Left forelimb (tissue), 1 donor: ENCODE data around the gene DENND6B.

Experiments used
- DNase-seq: peaks from one replicate; pipeline ENCODE4 v3.0.0-alpha.2; 2018; ENCODE audit warnings: low spot score

Gene DENND6B

GRCh38 chr22:50316114-50317065 is 10.4 kb downstream of the DENND6B start:
- DNase-seq, result no peak

DNA sequence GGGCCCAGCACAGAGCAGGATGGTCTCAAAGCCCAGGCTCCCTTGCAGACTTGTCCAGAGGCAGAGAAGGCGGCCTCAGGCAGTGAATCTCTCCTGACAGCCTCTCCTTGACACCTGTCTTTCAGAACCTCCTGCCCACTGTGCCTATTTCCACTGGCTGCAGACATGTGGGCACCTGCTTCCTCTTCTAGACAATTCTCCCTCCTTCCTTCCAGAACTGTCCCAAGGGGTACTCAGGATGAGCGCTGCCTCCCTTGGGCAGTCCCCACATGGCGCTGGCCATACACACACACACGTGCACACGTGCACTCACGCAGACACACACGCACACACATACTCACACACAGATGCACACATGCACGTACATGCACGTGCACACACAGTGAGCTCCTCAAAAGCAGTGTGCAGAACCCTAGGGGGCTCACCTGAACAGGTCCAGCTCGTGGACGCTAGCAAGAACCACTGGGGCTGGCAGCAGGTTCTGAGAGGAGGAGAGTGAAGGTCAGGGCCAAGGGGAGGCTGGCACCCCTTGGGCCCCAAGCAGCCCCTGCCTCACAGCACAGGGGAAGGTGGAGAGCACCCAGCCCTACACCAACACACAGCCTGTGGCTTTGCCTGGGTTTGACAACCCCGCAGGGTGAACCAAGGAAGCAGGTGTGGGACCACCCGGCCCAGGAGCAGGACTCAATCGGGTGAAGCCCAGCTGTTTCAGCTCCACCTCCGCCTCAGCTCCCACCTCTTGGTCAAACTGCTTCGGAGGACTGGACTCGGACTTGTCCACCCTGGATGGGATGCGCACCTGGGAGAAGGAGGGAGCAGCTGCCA is 11.3 kb downstream of the DENND6B start:
- DNase-seq, result no peak

DNA sequence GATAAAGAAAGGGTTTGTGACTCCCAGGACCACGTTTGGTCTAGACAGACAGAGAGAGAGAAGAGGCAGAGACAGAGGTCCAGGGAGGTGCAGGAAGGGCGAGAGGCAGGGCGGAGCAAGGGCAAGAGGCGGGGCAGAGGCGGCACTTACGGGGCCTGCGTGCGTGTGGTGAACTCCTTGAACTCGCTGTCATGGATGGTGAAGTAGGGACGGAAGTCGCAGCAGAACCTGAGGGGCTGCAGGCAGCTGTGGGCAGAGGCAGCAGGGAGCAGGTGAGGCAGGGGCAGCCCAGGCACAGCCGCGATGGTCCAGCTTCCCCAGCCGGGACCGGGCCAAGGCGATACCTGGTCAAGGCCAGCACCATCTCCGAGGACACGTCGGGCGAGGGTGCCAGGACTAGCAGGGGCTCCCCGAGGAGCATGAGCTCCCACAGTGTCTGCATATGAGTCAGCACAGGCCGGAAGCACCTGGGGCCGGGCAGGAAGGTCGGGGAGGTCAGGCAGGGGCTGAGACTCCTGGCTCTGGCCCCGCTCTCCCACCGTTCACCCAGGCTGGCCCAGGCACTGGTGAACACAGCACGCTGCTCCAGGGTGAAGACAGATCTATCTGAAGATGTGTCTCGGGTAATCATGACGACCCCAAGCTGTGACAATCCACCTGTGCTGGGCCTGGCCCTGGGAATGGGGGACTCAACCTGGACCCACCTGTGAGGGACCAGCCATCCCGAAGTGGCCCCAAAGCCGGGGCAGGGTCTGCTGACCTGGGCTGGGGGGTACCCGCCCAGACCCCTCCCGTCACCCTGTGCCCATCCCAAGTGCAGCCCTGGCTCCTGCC is 12.1 kb downstream of the DENND6B start:
- DNase-seq, result no peak

DNA sequence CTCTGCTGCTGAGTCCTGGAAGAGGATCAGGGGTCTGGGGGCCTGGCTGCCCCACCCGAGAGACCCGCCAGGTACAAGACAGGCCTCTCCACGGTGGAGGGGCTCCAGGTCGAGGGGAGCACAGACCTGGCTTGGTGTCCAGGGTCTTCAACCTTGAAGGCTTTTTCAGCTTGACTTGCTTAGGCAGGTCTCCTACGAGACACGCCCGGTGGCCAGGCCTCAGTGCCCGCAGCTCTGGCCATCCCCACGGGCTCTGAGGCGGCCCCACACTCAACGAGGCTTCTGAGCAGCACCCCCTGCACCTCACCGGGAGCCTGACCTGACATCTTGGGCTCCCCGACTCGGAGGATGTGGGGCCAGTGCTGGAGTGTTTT is 12.7 kb downstream of the DENND6B start:
- no peak for DNase-seq

DNA sequence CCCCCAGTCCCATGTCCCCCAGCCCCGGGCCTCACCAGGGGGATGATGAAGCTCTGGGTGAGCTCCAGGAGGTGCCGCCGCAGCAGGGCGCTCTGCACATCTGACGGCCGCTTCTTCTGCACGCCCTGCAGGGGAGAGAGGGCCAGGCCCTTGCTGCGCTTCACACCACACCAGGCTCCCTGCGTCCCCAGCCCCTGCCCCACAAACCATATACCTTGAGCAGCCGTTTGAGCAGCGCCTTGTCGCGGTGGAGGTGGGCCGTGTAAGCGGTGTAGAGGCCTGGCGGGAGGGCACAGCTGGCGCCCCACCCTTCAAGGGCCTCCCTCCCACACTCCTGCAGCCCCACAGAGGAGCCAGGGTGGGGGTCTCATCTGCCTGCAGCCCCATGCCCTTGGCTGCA is 13.2 kb downstream of the DENND6B start:
- DNase-seq, result no peak

- peak; percentile 45 for DNase-seq
These were observed 13.8 kb downstream of the DENND6B start for GRCh38 chr22:50313021-50313420.

GRCh38 chr22:50312371-50312770 is 14.4 kb downstream of the DENND6B start:
- no peak for DNase-seq

- DNase-seq, result no peak
These were observed 15.0 kb downstream of the DENND6B start for GRCh38 chr22:50311606-50312351.

DNA sequence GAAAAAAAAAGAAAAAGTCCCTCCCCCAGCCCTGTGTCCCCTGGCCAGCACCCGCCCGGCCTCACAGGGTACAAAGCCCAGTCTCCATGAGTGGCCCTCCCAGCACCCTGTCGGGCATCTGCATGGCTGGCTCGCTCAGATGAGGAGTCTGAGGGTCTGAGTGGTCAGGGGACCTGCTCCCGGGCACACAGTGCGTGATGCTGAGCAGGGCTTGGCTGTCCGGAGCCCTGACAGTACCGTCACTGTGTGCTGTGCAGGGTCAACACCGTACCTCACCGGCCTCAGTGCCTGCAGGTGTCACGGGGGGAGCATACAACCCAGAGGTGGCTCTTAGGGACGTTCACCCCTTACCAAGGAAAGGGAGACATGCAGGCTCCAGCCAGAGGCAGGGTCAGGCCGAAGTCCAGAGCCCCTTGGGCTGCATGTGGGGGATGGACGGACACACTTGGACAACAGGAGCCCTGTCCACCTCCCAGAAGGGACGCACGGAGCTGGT is 15.8 kb downstream of the DENND6B start:
- no peak for DNase-seq

GRCh38 chr22:50310031-50310722 is 16.6 kb downstream of the DENND6B start:
- peak; percentile 64 for DNase-seq

DNA sequence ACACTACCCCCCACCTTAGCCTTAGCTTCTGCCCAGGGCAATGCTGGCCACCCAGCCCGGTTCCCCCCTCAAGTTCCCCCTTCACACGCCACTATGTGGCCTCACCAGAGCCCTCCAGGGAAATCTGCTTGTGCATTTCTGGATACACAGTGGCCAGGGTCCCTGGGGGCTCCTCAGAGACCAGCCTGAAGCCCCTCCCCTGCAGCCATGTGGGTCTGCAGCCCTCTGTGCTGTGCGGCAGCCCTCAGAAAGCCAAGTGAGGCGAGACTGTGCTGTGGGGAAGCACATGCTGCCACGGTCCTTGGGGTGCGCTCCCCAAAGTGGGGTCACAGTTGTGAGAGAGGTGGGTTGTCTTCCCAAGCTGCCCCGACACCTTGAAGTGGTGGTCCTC is 17.2 kb downstream of the DENND6B start:
- DNase-seq, result peak; percentile 64

DNA sequence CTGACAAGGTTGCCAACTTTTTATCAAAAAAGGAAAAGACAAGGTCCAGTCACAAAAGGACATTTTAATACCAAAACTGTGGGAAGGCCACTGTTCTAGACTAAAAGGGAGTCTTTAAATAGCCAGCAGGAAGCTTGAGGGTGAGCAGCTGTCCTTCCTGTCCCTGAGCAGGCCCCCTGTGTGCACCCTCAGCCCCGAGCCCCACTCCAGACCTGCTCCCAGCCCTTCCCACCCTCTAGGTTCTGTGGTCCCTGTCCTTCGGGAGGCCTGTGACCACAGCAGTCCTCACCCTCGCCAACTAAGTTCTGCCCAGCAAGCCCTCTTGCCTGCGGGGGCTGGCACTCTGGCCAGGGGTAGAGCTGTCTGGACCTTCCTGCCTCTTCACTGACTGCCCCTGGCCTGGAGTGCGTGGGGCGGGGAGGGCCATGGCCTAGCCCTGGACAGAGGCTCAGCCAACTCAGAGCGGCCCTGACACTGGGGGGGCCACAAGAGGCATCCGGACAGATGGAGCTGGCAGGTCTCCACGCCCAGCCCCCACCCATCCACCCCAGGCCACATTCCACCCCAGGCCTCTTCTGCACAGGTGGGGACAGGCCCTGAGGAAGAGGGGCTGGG is 17.7 kb downstream of the DENND6B start:
- no peak for DNase-seq

GRCh38 chr22:50308597-50308935 is 18.2 kb downstream of the DENND6B start:
- no peak for DNase-seq

GRCh38 chr22:50307890-50308596 is 18.8 kb downstream of the DENND6B start:
- no peak for DNase-seq

DNA sequence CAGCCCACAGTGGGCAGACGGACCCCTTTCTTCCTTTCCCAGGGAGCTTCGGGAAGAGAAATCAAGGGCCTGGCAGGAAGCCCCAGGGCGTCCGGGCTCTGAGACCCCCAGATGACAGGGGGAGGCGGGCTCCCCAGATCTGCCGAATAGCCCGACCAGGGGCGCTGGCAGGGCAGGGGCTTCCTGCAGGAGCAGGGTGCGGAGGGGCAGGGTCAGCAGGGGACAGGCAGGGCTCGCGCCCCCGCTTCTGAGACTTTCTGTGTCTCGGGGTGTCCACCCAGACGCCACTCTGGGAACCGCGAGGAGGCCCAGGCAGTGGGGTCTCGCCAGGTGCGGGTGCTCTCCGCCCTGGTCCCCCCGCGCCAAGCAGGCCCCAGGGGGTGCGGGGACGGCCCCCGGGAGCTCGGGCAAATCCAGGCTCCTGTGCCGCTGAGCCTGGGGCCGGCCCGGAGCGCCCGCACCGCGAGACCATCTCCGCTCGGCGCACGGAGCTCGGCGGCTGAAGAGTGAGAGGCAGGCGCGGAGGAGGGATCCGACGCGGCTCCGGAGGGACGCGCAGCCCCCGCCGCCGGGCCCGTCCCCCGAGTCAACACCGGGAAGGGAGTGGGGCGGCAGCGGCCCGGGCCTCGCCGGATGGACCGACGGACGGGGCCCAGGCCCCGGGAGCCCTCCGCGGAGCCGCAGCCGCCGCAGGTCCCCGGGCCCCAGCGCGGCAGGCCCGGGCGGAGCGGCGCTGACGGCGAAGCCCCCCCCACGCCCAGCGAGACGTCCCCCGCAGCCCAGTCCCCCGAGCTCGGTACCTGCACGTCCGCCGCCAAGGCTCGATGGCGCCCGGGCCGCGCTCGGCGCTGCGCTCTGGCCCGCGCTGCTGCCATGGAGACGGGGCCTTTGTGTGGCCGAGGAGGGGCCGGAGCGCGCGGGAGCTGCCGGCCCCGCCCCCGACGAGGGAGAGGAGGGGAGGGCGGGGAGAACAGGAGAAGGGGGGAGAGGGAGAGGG is 19.8 kb downstream of the DENND6B start, which contains the start of gene PLXNB2:
Gene PLXNB2, minus strand, starts transcription at position 894 of the 997 bp plus-strand sequence. CDS start 17,062 bp downstream, outside the sequence.
- peak; percentile 86 for DNase-seq

GRCh38 chr22:50305923-50306566 is 20.8 kb downstream of the DENND6B start:
- peak; percentile 84 for DNase-seq

DNA sequence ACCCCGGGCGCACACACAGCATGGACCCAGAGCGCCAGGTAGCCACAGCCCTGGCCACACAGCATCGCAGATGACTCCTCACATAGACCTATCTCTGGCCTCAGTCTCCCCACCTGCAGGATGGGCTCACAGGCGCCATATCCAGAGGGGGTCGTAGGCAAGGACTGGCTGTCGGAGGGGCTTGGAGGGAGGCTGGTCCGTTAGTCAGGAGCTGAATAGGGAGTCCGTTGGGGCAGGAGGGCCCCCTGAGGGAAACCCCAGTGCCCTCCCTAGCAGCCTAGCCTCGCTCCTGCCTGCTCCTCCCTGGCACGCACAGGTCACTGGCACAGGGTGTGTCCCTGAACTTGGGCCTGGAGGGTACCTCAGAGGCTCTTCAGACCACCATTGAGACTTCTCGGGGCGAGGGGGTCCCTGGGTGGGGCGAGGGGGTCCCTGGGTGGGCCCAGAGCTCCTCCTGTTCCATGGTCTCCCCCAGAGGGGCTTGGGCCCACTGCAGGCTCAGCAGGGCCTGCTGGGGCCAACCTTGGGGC is 21.4 kb downstream of the DENND6B start:
- no peak for DNase-seq
